GM18861 (cell line): ENCODE measurements around the gene STON1.
"Not testable (repeated sequence)": the region's sequence is repeated elsewhere in the genome, so short reads cannot be mapped to it uniquely, and the experiment has no call there.

Experiments used
- ATAC-seq: cut with Tn5 transposase; IDR thresholded peaks from one replicate; pipeline ENCODE4 v1.9.1; 2021; ENCODE audit not compliant: unreplicated experiment

The STON1 gene, protein sequence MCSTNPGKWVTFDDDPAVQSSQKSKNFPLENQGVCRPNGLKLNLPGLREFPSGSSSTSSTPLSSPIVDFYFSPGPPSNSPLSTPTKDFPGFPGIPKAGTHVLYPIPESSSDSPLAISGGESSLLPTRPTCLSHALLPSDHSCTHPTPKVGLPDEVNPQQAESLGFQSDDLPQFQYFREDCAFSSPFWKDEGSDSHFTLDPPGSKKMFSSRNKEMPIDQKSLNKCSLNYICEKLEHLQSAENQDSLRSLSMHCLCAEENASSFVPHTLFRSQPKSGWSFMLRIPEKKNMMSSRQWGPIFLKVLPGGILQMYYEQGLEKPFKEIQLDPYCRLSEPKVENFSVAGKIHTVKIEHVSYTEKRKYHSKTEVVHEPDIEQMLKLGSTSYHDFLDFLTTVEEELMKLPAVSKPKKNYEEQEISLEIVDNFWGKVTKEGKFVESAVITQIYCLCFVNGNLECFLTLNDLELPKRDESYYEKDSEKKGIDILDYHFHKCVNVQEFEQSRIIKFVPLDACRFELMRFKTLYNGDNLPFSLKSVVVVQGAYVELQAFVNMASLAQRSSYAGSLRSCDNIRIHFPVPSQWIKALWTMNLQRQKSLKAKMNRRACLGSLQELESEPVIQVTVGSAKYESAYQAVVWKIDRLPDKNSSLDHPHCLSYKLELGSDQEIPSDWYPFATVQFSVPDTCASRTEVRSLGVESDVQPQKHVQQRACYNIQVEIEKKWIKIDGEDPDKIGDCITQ

DNA sequence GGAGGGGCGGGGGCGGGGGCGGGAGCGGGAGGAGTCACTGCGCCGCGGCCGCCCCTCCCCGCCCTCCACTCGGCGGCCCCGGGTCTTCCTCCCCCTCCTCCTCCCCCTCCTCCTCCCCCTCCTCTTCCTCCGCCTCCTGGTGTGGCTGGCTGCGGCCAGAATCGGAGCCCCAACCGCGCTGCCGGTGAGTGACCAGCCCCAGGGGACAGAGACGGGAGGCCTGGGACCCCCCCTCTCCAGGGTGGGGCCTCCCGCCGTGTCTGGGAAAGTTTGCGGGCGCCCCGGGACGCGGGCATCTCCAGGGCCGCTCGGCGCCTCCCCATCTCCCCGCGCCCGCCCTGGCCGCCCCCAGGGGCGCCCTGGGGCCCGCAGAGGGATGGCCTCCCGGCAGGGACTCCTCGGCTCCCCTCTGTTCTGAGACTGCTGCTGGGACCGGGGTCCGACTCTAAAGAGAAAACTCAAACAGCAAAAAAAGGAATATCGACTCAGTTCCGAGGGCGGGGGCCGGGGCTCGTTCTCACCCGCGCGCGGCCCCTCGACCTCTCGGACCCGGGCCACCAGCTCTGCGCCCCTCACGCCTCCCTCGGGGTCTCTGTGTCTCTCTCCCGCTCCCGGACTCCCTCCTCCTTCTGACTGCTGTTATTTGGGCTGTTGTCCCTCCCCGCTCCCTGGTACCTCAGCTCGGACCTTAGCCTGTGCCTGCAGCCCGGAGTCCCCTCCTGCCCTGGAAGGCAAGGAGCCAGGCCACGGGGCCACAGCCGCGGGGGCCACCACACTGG, at the start of gene STON1:
TSS of gene STON1 (plus strand) at position 122 of the 779 bp plus-strand sequence. CDS start 50,480 bp downstream, outside the sequence.
- no peak for ATAC-seq

DNA sequence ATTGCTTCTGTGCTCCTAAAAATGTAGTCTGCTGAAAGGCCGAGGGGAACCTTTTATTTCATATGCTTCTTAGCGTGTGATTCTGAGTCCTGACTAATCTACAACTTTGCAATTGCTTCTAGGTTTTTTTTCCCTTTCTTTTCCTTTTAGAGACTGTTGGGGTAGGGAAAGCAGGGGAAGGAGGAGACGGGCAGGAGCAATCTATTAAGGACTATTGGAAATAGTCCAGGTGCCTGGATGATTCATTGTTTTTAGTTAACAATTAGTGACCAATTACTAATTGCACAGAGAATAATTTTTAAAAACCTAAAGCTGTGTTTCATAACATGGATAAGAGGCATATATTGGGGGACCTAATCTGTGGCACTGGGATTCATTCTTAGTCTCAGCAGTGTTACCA, 49.4 kb upstream of the STON1 start:
- ATAC-seq: no peak

DNA sequence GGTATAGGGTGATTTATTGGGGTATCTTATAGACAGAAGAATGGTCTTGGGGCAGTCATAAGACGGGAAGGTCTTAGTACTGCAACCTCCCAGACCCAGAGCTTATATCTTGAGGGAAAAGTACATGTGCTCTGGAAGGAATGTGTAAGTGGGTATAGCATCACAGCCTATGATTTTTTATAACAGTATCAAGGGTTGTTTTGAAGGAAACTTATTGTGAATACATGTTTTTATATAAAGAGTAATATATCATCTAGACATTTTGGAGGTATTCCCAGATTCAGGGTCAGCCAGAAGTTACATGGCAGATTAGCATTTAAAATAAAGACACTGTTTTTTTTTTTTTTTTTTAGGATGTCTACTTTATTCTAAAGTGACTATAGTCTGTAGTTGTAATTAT, 47.6 kb upstream of the STON1 start:
- ATAC-seq: no peak

DNA sequence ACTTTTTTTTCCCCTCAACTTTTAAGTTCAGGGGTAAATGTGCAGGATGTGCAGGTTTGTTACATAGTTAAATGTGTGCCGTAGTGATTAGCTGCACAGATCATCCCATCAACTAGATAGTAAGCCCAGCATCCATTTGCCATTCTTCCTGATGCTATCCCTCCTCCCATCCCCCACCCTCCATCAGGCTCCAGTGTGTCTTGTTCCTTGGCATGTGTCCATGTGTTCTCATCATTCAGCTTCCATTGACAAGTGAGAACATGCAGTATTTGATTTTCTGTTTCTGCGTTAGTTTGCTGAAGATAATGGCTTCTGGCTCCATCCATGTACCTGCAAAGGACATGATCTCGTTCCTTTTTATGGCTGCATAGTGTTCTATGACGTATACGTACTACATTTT, 47.2 kb upstream of the STON1 start:
- ATAC-seq: no peak

DNA sequence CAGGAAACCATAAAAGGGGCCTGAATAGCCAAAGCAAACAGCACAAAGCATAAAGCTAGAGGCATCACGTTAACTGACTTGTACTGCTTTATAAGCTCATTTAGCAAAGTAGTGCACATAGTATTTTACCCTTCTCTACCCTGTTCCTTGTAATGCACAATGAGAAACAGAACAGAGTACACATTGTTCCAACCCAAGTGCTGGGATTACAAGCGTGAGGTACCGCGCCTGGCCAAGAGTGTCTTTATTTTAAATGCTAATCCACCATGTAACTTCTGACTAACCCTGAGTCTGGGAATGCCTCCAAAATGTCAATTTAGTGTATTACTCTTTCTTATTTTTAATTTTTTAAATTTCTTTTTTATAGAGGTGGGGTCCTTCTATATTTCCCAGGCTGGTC, 46.4 kb upstream of the STON1 start:
- ATAC-seq: no peak

DNA sequence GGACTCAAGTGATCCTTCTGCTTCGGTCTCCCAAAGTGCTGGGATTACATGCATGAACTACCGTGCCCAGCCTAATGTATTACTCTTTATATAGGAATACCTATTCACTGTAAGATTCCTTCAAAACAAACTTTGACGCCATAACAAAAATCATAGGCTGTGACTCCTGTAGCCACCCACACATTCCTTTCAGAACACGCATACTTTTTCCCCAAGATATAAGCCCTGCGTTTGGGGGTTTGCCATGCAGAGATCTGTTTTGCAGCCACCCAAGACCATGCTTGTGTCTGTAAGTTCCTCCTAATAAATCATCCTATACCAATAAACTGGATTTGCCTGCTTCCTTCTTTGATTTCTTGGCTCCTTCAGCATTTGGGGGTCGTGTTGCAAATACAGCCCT, 46.0 kb upstream of the STON1 start:
- no peak for ATAC-seq

DNA sequence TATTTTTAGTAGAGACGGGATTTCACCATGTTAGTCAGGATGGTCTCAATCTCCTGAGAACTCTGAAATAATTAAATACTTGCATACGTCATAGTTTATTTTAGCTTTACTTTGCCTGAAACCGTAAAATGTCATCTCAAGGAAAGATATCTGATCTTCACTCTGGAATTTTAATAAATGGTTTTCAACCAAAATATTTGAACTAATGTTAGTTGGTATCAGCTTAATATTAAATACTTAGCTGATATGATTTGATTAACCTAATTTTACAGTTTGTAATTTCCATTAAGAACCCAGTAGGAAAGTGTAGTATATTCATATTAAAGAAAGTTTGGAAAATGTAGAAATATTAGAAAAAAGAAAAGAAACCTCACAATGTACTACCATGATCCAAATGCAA, 41.4 kb upstream of the STON1 start:
- no peak for ATAC-seq

DNA sequence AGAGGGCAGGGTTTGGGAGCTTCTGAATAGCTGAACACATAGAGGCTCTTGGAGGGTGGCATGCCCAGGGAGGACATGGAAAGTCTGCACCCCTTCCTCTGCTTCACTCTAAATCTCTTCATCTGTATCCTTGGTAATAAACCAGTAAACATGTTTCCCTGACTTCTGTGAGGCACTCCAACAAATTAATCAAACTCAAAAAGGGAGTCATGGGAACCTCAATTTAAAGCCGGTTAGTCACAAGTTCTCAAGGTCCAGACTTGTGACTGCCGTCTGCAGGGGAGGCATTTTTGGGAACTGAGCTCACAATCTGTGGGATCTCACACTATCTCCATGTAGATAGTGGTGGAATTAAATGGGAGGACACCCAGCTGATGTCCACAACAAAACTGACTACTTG, 33.1 kb upstream of the STON1 start:
- no peak for ATAC-seq

DNA sequence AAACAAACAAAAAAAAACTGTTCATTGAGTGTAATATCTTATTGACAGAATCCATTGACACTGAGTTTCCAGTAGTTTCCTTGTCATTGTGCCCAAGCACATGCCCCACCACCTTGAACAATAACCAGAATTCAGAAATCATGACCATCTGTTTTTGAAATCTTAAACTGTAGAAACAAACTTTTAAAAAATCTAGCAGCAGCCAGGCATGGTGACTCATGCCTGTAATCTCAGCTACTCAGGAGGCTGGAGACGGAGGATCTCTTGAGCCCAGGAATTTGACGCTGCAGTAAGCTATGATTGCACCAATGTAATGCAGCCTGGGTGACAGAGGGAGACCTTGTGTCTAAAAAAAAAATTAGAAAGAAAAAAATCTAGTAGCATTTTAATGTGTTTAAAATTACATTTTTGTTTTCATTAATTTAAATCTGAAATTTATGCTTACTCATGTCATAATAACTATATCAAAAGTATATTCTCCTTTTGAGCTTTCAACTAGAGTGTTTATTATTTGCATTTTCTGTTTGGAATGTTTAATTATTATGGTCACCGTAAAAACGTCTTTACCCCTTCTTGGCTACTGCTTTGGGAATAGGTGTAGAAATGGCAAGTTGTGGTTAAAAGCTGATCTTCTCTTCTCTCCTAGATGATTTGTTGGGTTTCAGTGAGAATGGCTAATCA, 25.2 kb upstream of the STON1 start:
- no peak for ATAC-seq

DNA sequence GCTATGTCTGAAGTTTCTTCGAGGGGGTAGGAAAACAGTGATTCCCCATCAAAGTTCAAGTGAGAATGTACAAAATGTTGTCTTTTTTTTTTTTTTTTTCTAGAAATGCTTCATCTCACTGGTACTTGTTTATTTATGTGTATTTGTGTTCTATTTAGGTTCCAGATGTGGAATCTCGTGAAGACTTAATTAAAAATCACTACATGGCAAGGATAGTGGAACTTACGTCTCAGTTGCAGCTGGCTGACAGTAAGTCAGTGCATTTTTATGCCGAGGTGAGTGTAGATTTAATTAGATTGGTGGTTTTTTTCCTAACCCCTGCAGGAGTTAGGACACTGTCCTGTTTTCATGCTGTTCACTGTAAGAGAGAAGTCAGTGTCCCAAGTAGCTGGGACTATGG, 22.8 kb upstream of the STON1 start:
- no peak for ATAC-seq

DNA sequence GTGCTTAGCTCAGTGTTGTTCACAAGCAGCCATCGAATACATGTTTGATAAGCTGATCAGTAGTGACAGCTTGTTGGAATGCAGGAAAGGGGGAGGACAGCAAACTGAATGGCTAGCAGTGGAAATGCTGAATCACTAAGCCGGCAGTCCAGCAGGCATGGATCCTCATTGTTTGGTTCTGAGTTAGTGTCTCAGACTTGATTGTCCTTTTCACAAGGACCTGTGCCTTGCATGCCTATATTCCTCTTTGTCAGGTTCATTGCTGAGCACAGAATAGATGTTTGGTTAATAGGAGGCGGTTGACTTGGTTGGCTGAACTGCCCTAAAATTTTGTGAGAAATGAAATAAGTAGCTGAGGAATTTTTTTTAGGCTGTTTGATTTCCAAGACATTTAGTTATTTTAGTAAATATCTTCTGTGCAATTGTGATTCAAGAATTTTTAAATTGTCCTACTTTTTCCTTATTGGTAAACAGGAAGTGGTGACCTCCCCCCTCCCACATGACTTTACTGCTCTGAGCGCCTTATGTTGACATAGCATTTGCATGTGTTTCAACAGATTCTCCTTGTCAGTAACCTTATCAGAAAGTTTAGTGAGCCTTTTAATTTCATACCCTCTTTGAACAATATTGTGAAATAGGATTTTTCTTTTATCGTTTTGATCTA, 21.4 kb upstream of the STON1 start:
- no peak for ATAC-seq

DNA sequence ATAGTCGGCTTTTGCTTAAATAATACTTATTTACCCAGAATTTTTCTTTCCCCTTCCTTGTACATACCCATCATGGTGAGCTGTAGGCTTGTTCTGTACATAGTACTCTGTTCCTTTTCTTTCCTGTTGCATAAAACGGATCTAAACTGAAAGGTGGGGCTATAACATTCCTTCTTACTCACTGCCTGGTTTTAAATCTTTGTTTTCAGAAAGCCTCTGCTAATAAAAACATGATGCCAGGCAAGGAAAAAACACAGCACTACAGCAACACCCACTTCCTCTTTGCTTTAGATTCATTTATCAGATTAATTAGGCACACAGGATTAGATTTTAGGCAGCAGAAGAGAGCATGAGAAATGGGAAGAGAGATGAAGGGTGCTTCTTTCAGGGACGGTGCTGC, 19.6 kb upstream of the STON1 start:
- ATAC-seq: no peak

DNA sequence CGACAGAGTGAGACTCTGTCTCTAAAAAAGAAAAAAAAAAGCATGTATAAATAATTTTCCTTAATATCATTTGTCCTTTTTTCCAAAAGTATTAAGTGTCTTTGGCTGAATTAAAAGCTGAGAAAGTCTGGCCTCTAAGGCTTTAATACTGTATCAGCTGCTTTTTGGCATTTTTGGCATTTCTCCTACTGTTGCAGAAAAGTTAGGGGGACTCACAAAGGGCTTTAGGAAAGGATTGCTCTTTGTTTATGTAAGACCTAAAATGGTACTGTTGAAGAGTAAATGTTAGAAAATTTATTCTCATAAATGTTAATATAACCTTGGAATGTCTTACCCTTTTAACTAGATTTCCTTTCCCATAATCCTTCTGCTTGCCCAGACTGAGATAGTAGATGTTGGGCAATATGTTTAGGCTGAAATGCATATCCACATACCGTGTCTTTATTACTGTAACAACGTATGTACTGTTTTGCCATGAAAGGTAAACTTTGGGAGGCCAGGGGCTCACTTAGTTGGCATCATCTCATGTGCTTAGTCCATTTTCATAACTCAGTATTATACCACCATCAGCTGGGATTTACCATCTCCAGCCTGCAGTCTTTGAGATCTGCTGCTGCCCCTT, 18.0 kb upstream of the STON1 start:
- no peak for ATAC-seq

DNA sequence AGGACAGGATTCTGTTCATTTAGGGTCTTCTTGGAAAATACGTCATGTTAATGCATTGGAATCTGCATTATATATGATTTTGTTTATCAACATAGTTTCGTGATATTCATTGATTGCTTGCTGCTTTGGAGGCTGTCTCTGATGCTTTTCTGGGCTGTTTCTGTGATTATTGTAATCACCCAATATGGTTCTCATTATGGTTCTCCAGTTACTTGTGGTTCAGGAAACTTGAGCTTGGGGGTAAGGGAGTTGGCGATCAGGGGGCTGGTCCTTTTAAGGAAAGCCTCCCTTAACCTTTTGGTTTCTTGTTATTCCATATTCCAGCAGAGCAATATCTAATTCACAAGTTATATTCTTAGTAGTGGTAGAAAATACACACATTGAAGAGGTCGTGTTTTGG, 17.4 kb upstream of the STON1 start:
- no peak for ATAC-seq

DNA sequence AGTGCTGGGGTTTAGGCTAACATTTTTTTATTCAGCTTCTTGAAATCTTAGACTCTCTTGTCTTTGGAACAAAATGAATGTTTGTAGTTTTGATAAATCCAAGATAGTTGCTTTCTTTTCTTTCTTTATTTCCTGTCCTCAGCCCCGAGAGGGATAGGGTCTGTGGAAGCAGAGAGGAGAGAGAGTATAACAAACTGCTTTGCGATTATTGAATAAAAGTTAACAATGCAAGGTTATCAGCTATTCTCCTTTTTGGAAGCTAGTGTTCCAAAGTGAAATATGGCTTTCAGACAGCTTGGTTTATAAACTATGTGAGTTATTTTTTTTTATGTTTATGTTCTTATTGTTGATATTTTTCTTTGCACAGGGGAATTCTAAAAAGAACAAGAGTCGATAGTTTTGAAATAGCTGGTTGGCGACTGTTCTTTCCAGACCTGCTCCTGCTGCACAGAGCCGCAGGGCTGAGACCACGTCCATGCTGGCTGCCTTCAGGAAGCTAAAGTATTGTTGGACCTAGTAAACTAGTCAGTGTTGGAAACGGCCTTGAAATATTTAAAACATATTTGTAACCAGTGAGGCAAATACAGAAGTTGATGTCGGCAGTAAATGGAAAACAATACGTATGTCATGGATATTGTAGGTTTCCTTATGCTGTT, 15.5 kb upstream of the STON1 start:
- no peak for ATAC-seq

DNA sequence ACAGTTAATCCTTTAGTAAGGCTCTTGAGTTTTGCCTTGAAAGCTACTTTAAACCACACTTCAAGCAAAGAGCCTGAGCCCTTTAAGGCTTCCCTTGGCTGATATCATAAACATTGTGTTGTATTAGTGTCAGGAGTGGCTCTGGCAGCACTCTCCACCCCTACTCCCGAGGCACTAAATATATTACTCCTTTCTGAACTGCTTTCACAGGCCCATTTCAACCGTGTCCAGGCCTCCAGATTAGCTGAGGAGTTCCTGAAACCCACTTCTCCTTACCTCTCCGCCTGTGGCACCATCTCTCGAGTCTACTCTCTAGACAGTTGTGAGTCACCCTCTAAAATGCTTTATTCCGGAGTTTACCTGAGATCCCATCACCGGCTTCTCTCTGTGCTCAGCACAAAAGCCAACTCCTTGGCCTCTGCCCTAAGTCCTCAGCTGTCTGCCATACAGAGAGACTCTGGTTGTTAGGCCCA, 14.4 kb upstream of the STON1 start:
- no peak for ATAC-seq

DNA sequence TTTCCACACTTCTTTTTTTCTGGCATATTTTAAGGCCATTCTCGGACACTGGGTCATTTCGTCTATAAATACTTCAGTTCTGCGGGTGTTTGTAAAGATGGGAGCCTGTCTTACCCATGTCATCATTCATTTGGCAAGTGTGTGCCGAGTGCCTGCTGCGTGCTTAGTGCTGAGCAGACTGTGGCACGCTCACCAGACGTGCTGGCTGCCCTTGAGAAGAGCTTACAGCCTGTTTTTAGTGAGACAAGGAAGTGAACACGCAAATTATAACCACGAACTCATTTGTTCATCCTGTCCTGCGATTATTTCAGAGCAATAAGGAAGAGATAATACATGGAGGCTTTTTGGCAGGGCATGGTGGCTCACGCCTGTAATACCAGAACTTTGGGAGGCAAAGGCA, 10.4 kb upstream of the STON1 start:
- no peak for ATAC-seq

DNA sequence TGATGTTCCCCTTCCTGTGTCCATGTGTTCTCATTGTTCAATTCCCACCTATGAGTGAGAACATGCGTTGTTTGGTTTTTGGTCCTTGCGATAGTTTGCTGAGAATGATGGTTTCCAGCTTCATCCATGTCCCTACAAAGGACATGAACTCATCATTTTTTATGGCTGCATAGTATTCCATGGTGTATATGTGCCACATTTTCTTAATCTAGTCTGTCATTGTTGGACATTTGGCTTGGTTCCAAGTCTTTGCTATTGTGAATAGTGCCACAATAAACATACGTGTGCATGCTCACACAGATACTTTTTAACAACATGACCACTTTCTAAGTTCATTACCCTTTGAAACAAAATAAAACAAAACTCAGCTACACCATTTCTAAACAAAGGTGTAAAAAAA, 5.2 kb upstream of the STON1 start:
- ATAC-seq: not testable (repeated sequence)

DNA sequence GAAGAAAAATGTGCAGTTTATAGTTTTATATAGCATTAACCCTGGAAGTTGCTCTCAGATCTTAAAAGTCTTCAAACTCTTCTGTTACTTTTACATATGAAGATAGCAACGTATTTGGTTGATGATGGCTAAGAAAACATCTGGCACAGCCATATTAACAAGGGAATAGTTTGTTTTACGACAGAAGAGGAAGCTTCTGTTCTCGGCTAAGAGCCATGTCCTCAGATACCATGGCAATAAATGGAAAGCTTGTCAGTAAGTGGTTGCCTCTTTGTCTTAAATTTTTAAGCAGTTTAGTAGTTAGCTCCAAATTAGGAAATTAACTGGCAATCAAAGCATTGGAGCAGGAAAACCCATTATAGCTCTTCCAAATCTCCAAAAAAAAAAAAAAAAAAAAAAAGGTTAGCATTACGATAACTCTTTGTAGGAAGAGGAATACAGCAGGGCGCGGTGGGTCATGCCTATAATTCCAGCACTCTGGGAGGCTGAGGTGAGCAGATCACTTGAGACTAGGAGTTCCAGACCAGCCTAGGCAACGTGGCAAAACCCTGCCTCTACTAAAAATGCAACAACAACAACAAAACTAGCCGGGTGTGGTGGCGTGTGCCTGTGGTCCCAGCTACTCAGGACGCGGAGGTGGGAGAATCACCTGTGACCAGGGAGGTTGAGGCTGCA, 4.5 kb upstream of the STON1 start:
- ATAC-seq: no peak
